ENCODE measurements around the gene FRMD4B.

Gene FRMD4B

DNA sequence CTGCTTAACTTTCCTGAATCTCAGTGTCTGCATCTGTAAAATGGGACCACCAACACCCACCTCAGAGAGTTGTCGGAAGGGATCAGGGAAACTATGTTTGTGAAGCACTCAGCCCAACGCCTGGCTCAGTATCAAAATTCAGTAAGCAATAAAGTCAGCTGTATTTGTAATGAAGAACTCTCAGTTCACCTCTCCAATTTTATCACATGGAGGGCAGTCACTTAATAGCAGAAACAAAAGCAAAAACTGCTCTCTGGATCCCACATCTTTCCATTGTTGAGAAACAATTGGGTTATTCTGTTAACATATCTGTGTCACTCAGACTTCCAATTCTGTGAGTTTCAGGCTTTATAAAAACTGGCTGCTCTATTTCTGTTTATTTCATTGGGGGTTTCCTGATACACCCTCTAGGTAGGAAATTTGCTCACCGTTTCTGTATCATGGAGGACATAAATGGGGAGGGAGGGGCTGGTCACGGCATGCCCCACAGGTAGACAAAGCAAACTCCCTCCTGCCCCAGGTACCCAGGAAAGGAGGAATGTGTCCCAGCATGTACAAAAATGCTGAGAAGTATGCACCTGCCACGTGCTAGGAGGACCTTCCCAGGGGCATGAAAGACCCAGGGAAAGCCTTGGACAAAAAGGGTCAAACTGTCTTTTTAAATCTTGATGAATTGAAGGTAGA is 182.1 kb downstream of the FRMD4B start:
- DNase-seq (ENCODE audit: low read depth in 2 of 2) = no peak

DNA sequence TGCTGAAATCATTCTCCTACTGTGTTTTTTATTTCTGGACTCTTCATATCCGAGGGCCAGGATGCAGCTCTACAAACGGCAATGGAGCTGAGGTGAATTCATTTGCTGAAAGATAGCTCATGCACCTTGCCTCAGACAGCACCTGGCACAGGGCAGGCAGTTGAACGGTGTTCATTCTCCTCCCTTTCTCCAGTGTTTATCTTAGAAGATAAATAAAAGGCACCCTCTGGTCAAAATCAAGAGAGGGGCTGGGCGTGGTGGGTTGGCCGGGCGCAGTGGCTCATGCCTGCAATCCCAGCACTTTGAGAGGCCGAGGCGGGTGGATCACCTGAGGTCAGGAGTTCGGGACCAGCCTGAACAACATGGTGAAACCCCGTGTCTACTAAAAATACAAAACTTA is 184.2 kb downstream of the FRMD4B start:
- DNase-seq (ENCODE audit: low read depth in 2 of 2) = no peak

GRCh38 chr3:69200384-69201068 is 185.4 kb downstream of the FRMD4B start:
- DNase-seq (ENCODE audit: low read depth in 2 of 2) = peak in 1 of 2 donors; percentile 24

DNA sequence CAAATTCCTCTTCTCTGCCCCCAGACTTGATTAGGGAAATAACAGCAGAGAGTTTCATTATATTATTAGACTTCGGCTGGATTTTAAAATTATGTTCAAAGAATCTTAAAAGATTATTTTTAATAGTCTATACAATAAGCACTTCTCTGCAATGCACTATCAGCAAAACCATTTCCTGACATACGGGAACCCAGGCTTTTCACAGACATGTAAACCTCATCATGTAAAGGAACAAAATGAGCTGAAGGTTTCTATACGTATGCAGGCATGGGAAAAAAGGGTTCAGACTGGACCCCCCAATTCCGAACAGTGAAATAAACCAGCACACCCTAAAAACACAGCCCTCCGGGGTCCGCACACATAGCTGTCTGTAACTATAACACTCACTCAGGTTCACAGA is 185.9 kb downstream of the FRMD4B start:
- DNase-seq (ENCODE audit: low read depth in 2 of 2) = no peak

DNA sequence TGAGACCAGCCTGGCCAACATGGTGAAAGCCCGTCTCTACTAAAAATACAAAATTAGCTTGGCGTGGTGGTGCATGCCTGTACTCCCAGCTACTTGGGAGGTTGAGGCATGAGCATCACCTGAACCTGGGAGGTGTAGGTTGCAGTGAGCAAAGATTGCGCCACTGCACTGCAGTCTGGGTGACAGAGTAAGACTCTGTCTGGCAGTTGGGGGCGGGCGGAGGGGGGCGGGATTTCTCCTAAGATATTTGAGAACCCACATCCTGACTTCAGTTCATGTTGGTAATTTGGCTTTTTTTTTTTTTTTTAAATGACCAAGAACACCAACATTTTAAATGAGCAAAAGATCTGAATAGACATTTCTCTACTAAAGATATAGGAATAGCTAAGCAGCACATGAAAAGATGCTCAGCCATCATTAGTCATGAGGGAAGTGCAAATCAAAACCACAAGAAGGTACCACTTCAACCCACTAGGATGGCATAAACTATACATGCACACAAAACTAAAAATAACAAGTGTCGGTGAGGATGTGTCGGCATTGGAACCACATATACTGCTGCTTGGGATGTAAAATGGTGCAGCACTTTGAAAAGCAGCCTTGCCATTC is 187.9 kb downstream of the FRMD4B start:
- DNase-seq (ENCODE audit: low read depth in 2 of 2) = peak; percentile 25 to 30

- no peak for DNase-seq (ENCODE audit: low read depth in 2 of 2)
Measured at GRCh38 chr3:69197455-69197854, 188.4 kb downstream of the FRMD4B start.

DNA sequence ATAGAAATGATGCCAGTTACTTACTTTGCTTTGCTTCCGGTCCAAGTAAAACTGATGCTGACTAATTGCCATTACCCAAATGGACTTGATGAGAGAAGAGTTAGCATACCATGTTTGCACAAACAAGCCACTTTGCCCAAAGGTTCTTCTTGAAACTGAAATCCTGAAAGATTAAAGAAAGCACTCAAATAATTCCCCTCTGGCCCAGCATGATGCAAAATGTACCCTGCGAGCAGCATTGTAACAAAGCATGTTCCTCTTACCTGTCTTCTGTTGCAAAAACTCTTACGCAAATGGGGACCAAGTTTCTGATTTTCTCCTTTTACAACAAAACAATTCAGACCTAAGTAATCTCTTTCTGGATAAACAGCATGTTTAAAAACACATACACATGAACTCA is 189.0 kb downstream of the FRMD4B start:
- DNase-seq (ENCODE audit: low read depth in 2 of 2) = no peak

- no peak for DNase-seq (ENCODE audit: low read depth in 2 of 2)
Measured at GRCh38 chr3:69194431-69195165, 191.3 kb downstream of the FRMD4B start.

GRCh38 chr3:69193749-69194148 is 192.1 kb downstream of the FRMD4B start:
- DNase-seq (ENCODE audit: low read depth in 2 of 2) = no peak

GRCh38 chr3:69191516-69191915 is 194.4 kb downstream of the FRMD4B start:
- DNase-seq (ENCODE audit: low read depth in 2 of 2) = no peak

- no peak for DNase-seq (ENCODE audit: low read depth in 2 of 2)
Measured at GRCh38 chr3:69189487-69189886, 196.4 kb downstream of the FRMD4B start.

GRCh38 chr3:69186575-69187093 is 199.3 kb downstream of the FRMD4B start:
- DNase-seq (ENCODE audit: low read depth in 2 of 2) = no peak

DNA sequence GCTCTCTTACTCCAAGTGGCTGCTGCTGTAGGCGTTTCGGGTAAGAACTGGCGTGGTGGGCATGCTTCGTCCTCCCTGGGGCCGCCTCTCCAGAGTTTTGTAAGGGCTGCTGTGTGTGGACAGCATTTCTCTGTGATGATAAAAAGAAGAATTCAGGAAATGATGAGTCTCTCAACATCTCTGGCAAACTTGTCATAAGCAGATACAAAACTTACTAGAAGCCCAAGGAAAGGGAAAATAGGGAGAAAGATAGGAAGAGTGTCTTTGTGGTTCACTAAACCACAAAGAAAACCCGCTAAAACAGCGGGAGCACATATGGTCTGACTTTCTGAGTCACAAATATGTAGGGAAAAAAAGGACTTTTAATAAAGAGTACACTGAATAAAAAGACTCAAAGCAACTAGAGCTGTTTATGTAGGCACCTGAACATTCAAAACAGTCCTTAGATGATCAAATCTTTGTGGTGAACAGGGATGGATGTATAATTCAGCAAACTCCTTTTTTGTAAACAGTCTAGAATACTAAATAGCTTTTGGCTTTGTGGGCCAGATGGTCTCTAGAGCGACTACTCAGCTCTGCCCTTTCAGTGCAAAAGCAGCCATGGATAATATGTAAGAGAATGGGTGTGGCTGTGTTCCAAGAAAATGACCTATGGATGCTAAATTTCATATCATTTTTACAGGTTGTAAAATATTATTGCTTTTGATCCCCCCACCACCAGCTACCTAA is 203.1 kb downstream of the FRMD4B start:
- DNase-seq (ENCODE audit: low read depth in 2 of 2) = no peak

DNA sequence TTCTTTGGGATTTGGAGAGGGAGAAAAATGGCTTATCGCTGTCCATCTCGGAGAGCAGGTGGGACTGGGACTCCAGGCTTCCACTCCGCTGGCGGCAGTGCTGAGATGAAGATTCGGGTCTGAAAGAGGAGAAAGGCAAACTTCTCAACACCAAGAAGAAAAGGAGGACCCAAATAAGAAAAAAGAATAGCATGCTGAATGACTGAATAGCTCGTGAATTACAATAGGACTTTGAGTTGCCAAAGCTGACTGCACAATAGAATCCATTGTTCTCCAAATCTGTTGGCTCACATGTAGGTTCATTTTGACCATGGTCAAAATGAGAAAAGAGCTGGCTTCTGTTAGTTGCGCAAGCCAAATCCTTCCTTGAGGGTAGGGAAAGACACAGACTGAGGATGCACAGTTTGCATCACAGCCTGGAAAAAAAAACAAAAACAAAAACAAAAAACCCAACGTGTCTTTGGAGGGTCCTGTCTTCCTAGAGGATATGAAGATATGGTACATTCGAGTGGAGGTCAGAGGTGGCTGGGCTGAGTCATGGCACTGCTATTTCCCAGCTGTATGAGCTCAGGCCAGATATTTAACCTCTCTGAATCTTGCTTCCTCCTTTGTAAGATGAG is 204.2 kb downstream of the FRMD4B start:
- DNase-seq (ENCODE audit: low read depth in 2 of 2) = no peak

DNA sequence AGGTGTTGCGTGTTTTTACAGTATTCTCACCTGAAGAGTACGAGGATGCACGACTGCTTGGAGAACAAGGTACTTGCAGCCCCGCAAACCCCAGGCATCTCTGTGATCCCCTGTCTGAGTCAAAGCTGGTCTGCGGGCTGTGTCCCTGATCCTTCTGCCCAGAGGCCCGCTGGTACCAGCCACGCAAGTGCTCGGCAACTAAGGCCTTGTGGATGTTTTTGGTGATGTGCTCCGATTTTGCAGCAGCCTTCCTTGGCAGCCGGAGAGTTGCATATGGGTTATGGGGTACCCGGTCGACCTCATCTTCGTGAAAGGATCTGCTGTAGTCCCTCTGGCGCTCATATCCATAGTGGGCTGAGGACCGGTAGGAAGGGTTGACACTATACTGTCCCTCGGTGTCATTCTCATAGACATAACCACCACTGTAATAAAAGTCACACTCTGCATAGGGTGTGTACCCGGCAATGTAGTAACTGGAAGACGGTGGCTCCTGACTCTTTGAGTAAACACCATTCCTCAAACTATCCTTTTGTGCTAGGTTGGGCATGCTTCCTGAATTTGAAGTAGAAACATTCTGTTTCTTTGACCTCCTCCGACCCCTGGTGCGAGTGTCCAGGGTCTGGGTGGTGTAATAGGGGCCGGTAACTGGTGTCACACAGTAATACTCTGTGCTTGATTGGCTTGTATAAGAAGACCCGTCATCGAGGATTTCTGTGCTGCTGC is 204.9 kb downstream of the FRMD4B start:
- no peak for DNase-seq (ENCODE audit: low read depth in 2 of 2)

- DNase-seq (ENCODE audit: low read depth in 2 of 2) = no peak
Measured at GRCh38 chr3:69179740-69180372, 206.0 kb downstream of the FRMD4B start.

- no peak for DNase-seq (ENCODE audit: low read depth in 2 of 2)
Measured at GRCh38 chr3:69178838-69179739, 206.8 kb downstream of the FRMD4B start.

DNA sequence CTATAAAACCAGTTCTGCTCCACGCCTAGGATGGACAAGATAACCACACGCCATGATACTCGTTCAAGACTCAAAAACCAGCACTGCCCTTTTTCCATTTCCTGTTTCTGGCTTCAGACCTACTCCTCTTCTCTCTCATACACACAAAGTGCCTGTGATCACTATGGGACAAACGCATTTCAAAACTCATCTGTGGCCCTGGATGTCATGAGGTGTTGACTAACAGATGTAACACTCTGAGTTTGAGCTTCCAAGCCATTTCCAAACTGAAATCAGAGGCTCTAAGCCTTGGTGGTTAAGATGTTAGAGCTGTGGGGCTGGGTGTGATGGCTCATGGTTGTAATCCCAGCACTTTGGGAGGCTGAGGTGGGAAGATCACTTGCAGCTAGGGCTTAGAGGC is 207.8 kb downstream of the FRMD4B start:
- DNase-seq (ENCODE audit: low read depth in 2 of 2) = no peak
